Measurements from ENCODE around the gene IRF2BP1. TPM values are rescaled to one million over a fixed set of nuclear protein-coding genes. Genes with fewer than 3 reads are reported as not detected.
A peak's percentile ranks its signal among the peaks of the same experiment; 100 is the strongest.
"Not testable (repeated sequence)": the region's sequence is repeated elsewhere in the genome, so short reads cannot be mapped to it uniquely, and the experiment has no call there.

Gene IRF2BP1
- total RNA-seq, 2 donors from 2014 or later: 18.3 to 21.3 TPM

DNA sequence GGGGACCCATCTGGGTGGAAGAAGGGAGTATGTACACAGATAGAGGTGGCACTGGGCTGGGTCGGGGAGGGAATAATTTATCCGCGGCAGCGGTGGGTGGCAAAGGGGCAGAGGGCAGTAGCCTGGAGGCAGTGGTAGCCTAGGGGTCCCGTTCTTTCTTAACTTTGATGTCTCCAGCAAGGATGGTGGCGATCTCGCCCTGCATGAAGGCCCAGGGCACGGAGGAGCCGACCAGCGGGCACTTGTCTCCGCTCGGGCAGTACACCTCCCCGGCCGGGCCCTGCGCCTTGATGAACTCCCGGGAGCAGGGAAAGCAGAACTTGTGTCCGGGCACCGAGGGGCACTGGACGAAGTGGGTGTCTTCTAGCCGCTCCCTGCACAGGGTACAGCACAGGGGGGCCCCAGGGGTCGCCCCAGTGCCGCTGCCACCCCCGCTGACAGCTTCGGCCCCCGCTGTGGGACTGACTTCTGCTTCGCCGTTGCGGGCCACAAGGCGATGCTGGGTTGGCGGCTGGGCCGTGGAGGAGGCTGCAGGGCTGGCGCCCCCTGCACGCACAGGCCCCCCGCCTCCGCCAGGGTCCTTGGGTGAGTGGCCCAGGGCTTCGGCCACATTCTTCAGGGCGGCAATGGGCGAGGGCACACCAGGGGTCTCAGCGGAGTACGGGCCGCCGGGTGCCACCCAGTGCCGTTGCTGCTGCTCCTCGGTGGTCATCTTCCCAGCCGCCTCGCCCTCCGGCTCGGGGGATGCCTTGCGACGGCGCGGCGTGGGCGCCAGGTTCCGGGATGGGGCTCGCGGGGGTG, 1.9 kb downstream of the IRF2BP1 start:
- no peak for DNase-seq
- no peak for ATAC-seq
- intact Hi-C loops (cut with DNase I): no loop called here

DNA sequence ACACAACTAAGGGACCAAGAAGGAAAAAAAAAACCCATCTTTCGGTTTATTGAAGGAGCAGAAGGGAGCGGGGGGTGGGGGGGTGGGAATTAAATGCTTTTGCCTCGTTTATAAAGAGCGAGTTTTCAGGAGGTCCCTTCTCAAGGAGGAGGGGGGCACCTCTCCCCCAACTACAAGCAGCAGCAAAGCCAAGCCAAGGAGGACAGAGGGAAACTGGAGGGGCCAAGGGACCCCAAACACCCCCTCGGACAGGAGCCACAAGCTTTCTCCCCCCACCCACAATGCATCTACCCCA, 2.4 kb downstream of the IRF2BP1 start:
- intact Hi-C loops (cut with DNase I): no loop called here
- no peak for ATAC-seq
- no peak for DNase-seq

DNA sequence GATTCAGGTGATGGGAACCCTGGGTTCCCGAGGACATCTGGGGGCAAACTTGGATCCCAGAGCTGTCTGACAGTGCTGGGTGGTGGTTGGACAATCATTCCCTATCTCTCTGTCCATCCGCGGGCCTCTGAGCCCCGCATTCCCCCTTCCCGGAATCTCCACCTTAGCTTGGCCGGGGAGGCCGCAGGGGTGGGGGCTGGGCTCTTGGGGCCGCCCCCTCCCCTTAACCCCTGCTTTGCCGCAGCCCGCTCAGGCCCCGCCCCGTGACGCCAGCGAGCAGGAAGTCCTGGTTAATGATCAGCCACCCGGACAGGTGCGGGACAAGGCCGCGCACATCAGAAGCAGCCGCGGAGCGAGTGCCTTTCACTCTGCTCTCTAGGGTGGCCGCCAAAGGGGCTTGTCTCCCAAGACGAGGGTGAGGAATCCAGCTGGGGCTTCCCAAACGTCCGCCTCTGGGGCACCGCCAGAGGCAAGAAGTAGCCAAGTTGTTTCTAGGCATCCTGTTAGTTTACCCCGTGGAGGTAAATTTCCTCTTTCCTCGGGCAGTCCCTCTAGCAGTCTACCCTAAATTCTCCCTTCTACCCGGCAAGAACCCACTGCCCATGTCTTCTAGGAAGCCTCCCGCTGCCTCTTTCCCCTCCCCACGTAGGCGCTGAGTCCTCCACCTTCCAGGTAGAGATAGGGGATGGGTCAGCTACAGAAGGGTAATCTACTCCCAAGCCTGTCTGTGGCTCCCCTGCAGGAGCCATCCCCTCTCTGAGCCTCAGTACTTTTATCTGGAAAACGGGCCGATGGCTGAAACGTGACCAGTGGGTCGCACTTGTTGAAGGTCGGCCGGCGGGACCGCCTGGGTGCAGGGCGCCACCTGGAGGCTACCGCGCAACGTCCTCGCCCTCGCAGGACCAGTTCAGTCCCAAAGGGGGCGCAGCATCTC, 3.0 kb downstream of the IRF2BP1 start:
- DNase-seq (peak; percentile 84), ATAC-seq (peak in 1 of 2 donors; percentile 11)
- intact Hi-C loops (cut with DNase I): no loop called here

DNA sequence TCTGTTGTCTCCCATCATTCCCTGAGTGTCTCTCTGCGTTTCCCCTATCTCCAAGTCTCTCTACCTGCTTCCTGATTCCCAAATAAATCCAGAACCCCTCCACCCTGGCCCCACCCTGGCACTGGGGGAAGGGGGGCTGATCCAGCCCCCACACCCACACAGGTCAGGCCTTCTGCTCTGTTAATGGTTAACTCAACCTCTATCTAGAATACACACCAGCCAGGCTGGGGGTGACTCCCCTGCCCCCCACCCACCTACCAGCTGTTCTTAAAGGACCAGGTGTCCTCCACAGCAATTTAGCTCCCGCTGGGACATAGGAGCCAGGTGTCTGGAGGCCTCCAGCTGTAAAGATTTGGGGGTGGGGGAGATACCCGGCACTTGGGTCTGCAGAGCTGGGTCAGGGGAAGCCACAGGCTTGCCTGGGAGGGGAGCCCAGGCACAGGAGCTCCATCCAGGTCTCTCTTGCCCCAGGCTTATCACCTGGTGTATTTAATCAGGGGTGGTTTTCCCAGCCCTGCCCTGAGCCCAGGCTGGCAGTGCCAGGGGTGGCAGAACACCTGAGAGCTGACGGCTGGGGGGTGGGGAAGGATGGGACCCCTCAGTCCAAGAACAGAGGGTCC, 3.9 kb downstream of the IRF2BP1 start:
- intact Hi-C loops (cut with DNase I): no loop called here
- ATAC-seq: no peak
- no peak for DNase-seq

DNA sequence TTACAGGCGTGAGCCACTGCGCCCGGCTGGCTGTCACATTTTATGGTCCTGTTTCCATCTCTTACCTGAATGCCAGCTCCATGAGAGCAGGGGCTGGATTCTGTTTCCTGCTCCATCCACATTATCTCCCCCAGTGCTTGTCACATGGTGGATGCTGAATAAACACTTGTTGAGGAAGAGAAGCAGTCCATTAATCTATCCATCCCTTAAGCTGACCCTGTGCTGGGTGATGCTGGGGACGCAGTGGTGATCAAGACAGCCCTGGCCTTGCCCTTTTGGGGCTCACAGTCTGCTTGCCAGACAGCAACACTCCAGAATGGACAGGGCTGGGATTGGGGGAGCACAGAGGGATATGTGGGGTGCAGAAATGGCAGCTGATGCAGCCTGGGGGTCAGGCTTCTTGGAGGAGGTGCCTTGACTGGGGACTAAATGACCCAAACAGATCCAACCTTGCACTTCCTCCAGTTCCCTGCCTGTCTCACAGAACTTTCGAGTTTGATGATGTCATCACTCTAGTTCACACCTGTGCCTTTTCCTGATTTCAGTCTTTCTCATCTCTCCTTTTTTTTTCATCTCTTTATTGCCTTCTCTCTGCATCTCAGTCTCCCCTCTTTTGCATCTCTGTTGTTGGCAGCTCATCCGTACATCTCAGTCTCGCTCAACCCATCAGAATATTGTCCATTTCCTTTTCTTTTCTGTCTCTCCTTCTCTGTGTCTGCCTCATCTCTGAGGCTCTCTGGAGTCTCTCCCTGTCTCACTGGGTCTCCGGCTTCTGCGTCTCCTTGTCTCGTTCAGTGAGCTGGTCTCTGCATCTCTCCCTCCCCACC, 4.6 kb downstream of the IRF2BP1 start:
- intact Hi-C loops (cut with DNase I): no loop called here
- ATAC-seq (no peak), DNase-seq (no peak)

DNA sequence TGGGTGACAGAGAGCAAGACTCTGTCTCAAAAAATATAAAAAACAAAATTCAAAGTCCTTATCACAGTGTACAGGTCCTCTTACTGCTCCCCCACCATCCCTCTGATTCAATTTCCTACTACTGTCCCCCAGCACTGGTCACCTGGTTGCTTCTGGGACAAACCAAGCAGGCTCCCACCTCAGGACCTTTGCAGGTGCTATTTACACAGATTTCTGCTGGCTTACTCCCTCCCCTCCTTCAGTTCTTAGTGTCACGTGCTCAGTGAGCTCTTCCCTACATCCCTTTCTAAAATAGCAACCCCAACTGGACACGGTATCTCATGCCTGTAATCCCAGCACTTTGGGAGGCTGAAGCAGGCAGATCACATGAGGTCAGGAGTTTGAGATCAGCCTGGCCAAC, 6.0 kb downstream of the IRF2BP1 start:
- no peak for ATAC-seq
- no peak for DNase-seq
- intact Hi-C loops (cut with DNase I): no loop called here

DNA sequence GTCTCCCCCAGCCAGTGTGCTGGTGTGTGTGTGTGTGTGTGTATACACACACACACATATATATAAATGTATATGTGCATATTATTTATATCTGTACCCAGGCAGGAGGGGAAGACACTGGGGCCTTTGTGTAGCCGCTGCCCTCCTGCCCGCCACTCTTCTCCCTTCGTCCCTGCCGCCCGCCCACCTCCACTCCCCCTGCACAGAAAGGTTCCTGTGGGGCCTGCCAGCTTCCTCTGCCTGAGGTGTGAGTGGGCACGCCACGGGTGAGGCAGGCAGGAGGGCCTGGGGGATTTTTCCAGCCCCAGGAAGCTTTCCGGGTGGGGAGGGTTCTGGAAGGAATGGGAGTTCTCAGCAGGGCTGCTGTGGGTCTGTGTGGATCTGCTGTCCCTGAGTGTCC, 6.9 kb downstream of the IRF2BP1 start:
- DNase-seq (no peak), ATAC-seq (no peak)
- intact Hi-C loops (cut with DNase I): no loop called here

DNA sequence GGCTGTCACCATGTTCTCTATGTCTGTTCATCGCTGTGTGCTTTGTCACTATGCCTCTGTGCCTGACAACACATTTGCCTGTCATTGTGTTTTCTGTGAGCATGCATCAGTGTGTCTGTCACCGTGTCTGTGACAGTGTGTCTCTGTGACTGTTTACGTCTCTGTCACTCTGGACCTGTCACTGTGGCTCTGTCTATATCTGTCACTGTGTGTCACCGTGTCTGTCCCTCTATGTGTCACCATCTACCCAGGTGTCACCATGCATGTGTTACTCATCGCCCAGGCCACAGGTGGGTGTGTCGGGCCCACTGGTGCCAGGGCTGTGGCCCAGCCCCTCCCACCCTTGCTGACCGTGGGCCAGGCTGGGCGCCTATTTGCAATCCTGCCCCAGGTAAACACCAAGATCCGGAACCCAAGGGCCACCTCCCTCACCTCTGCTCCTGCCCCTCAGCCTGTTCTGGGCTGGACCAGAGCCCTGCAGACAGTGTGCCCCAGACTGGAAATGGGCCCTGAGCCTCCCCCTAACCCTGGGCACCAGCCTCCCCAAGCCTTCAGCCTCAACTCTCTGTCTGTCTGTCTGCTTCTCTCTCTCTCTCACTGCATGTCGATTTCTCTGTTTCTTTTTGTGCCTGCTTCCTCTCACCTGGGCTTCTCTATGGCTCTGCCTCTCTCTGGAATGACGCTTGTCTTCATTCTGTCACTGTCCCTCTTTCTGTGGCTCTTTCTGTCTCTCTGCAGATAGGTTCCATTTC, 7.7 kb downstream of the IRF2BP1 start:
- ATAC-seq (peak in 1 of 2 donors; percentile 56), DNase-seq (no peak)
- intact Hi-C loops (cut with DNase I): no loop called here

DNA sequence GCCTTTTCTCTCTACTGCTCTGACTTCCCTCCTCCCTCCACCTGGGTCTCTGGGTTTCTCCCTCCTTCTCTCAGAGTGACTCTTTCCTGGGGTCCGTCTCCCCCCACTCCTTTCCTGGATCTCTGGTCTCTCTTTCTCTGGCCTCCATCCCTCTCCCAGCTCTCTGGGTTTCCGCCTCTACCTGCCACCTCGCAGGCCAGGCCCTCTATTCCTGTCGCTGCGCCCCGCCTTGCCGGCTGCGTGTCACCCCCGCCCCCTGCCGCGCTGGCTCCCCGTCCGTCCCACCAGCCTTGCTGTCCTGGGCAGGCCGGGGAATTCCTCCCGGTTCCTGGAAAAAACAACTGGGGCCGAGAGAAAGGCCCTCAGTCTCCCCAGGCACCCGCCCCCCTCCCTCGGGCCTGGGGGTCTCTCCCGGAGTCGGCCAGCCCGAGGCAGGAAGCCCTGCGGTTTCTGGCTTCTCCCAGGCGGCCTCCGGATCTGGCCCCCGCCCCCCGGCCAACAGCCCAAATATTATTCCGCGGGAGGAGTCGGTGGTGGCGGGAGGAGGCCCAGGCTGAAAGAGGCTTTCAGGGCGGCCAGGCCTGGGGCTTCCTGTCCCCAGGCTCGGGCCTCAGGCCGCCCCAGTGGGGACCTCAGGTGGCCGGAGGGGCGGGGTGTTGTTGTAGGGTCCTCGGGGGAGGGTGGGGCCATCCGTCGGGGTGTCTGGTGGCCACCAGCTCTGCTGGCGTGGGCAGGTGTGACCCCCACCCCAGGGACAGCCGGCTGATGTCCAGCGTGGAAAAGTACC, 9.3 kb downstream of the IRF2BP1 start:
- ATAC-seq (peak; percentile 40 to 69), DNase-seq (peak; percentile 59)
- intact Hi-C loops (cut with DNase I): no loop called here

DNA sequence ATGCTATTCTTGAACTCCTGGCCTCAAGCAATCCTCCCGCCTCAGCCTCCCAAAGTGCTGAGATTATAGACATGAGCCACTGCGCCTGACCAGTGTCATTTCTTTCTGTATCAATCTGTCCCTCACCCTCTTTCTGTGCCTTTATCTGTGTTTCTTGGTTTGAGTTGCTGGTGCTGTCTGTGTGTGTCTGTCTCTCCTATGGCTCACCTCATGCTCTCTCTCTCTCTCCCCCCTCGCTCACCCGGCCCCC, 9.9 kb downstream of the IRF2BP1 start:
- intact Hi-C loops (cut with DNase I): no loop called here
- no peak for DNase-seq
- ATAC-seq: peak; percentile 6 to 13

DNA sequence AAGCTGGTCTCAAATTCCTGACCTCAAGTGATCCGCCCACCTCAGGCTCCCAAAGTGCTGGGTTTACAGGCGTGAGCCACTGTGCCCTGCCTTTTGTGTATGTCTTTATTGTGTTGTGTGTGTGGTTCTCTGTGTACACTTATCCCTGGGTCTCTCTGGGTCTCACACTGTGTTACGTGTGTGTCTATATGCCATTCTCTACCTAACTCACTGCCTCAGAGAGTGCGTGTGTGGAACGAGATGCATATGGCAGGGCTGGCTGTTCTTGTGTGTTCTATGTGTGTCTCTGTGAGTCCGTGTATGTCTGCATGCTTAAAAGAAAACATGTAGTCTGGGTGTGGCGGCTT, 11.3 kb downstream of the IRF2BP1 start:
- ATAC-seq (no peak), DNase-seq (no peak)
- intact Hi-C loops (cut with DNase I): no loop called here

DNA sequence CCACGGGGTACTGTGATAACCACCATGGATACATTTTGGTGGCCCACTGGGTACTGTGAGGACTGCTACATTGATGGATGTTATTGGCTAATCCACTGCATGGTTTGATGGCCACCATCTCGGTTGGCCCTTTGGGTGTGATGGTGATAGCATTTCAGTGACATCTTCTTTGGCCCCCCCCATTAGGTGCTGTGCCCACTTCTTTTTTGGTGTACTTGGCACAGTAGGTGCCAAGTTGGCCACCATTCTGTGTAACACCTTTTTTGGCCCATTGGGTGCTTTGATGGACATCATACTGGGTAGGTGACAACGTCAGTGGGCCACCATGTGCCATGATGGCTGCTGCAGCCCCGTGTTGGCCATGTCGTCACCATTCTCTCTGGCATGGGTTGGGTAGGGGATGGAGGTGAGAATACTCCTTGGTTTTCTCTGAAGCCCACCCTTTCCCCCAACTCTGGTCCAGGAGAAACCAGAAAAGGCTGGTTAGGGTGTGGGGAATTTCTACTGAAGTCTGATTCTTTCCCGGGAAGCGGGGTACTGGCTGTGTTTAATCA, 12.6 kb downstream of the IRF2BP1 start:
- ATAC-seq: no peak
- no peak for DNase-seq
- intact Hi-C loops (cut with DNase I): no loop called here

DNA sequence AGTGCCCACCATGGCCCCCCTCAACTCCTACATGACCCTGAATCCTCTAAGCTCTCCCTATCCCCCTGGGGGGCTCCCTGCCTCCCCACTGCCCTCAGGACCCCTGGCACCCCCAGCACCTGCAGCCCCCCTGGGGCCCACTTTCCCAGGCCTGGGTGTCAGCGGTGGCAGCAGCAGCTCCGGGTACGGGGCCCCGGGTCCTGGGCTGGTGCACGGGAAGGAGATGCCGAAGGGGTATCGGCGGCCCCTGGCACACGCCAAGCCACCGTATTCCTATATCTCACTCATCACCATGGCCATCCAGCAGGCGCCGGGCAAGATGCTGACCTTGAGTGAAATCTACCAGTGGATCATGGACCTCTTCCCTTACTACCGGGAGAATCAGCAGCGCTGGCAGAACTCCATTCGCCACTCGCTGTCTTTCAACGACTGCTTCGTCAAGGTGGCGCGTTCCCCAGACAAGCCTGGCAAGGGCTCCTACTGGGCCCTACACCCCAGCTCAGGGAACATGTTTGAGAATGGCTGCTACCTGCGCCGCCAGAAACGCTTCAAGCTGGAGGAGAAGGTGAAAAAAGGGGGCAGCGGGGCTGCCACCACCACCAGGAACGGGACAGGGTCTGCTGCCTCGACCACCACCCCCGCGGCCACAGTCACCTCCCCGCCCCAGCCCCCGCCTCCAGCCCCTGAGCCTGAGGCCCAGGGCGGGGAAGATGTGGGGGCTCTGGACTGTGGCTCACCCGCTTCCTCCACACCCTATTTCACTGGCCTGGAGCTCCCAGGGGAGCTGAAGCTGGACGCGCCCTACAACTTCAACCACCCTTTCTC, 13.6 kb downstream of the IRF2BP1 start:
- ATAC-seq (no peak), DNase-seq (no peak)
- intact Hi-C loops (cut with DNase I): no loop called here

DNA sequence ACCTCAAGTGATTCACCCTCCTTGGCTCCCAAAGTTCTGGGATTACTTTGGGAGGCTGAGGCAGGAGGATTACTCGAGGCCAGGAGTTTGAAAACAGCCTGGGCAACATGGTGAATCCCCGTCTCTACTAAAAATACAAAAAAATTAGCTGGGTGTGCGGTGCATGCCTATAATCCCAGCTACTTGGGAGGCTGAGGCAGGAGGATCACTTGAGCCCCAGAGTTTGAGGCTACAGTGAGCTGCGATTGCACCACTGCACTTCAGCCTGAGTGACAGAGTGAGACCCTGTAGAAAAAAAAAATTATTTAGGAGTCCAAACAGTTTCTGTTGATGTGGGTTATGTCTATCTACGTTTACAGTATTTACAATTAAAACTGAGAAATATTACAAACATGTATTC, 15.1 kb downstream of the IRF2BP1 start:
- intact Hi-C loops (cut with DNase I): no loop called here
- DNase-seq (no peak), ATAC-seq (no peak)

DNA sequence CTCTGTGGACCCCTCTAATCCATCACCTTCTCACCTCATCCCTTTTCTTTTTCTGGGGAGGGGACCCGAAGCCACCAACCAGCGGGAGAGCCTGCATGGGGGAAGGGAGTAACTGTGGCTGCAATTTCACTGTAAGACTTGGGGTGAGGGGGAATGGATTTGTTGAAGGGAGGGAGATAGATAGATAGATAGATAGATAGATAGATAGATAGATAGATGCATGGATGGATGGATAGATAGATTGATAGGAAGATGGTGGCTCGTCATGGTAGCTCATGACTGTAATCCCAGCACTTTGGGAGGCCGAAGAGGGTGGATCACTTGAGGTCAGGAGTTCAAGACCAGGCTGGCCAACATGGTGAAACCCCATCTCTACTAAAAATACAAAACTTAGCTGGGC, 18.7 kb downstream of the IRF2BP1 start:
- ATAC-seq; intact Hi-C loops (cut with DNase I); DNase-seq: not testable (repeated sequence)

DNA sequence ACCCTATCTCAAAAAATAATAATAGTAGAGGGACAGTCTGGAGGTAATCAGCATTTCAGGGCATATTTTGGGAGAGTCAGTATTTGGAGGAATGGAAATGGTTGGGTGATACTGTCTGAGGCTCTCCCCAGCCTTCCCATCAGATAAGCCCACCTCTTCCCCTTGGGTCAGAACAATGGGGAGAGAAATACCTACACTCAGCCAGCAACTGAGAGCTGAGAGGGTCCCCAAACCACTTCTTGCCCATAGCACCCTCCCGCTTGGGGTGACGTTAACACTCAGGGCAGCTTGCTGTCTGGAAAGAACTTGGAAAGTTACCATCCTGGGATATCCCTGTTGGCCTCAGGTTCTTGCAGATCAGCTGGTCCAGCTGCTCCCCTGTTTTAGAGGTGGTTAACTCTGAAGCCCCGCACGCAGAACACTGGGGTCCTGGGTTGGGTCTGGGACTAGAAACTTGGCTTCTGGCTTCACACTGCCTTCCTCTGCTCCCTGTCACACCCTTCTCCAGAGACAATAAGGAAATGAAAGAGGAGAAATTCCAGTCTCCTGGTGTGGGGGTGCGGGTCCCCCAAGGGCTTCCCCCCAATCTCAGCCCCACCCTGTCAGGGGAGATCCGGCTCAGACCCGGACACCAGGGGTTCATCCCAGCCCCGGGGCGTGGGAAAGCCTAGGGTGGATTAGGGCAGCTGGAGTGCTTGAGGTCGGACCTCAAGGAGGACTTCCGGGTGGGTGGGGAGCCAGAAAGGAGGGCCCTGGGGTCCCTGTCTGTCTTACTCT, 19.4 kb downstream of the IRF2BP1 start:
- DNase-seq: peak; percentile 12
- no peak for ATAC-seq
- intact Hi-C loops (cut with DNase I): no loop called here
